ENCODE results near the gene STUM. TPM values are rescaled to one million over a fixed set of nuclear protein-coding genes. Genes with fewer than 3 reads are reported as not detected.

The STUM gene
- polyA plus RNA-seq, 1 donor (not counting 4 experiments of a cell fraction or from before 2014, with no cell fraction given), result 0.01 TPM

DNA sequence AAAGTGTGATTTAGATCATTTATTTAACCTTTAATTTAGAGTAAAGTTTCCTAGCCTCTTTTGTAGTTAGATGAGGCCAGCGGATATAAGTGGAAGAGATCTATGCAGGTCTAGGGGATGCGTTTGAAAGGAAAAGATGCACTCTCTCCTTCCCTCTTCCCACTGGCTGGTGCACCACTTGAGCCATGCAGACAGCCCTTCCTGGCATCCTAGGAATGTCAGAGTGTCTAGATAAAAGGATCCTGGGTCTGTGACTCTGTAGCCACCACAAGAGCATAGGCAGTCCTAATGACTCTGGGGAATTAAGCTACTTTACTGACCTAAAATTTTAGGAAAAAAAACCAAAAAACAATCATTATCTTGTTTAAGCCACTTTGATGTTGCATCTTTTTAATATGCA, 16.0 kb upstream of the STUM start:
- DNase-seq (ENCODE audit: low read depth, low spot score) (no peak), FAIRE-seq (no peak)
- Histone ChIP-seq H3K4me2 (ENCODE audit: control insufficient read depth, extremely low read depth, insufficient read depth, low read depth, low read length) (no peak overlapping the region), H3K9me3 (ENCODE audit: control insufficient read depth, low read depth, low read length) (no peaks in the 10 kb centered on the region), H3K4me1 (ENCODE audit: control insufficient read depth, extremely low read depth, insufficient read depth, low read length) (no peaks in the 10 kb centered on the region), H4K20me1 (ENCODE audit: control insufficient read depth, extremely low read depth, insufficient read depth, low read length) (no peaks in the 10 kb centered on the region), H3K36me3 (ENCODE audit: control insufficient read depth in 2 of 2, extremely low read depth in 1 of 2, insufficient read depth in 2 of 2, low read length in 2 of 2) (no peaks in the 10 kb centered on the region), H3K9ac (ENCODE audit: control insufficient read depth, extremely low read depth, insufficient read depth, low read length) (no peak overlapping the region), H3K79me2 (ENCODE audit: control insufficient read depth, insufficient read depth, low read length) (no peaks in the 10 kb centered on the region), H3K9me1 (ENCODE audit: control insufficient read depth, extremely low read depth, insufficient read depth, low read length) (no peaks in the 10 kb centered on the region), H3K27me3 (ENCODE audit: control insufficient read depth, extremely low read depth, insufficient read depth, low read length) (peaks cover 8% of the 10 kb centered on the region), H2AFZ (ENCODE audit: control insufficient read depth, low read length) (no peak overlapping the region), H3K27ac (ENCODE audit: control insufficient read depth, insufficient read depth, low read length) (no peak overlapping the region), H3K4me3 (ENCODE audit: control insufficient read depth in 2 of 3, extremely low read depth in 1 of 3, insufficient read depth in 2 of 3, low read depth in 1 of 3, low read length in 3 of 3) (no peak overlapping the region)
- no peak for TF ChIP-seq EZH2 (IDR thresholded peaks at IDR 0.05; ENCODE audit: low read length)
- TF ChIP-seq, protein P1, sequence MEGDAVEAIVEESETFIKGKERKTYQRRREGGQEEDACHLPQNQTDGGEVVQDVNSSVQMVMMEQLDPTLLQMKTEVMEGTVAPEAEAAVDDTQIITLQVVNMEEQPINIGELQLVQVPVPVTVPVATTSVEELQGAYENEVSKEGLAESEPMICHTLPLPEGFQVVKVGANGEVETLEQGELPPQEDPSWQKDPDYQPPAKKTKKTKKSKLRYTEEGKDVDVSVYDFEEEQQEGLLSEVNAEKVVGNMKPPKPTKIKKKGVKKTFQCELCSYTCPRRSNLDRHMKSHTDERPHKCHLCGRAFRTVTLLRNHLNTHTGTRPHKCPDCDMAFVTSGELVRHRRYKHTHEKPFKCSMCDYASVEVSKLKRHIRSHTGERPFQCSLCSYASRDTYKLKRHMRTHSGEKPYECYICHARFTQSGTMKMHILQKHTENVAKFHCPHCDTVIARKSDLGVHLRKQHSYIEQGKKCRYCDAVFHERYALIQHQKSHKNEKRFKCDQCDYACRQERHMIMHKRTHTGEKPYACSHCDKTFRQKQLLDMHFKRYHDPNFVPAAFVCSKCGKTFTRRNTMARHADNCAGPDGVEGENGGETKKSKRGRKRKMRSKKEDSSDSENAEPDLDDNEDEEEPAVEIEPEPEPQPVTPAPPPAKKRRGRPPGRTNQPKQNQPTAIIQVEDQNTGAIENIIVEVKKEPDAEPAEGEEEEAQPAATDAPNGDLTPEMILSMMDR (optimal IDR thresholded peaks at IDR 0.05 in 1 of 3, IDR thresholded peaks at IDR 0.05 in 1 of 3, conservative IDR thresholded peaks at IDR 0.05 in 1 of 3; ENCODE audit: extremely low read depth in 1 of 3, insufficient read depth in 2 of 3, low read length in 3 of 3), result no peak
- dilution Hi-C loops (cut with MboI; ENCODE audit: extremely low pct_ligation_motif_present, low sequenced_read_pairs), result no loop called here

DNA sequence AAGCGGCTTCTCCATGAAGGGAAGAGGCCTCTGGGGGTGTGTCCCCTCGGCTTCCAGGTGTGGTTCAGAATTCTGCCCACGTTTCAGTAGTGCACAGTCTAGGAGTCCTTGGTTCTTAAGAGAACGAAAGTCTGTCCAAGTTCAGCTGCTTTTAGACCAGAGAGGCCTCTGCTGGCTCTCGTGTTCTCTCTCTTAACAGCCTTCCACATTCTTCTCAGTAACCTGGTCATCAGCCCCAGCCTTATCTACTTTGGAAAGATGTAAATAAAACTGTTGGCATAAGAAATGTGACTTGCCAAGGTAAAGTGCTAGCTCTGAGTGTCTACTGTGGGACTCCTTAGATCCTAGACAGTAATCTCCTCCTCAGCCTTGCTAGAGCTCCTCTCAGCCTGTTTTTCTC, 15.3 kb upstream of the STUM start:
- FAIRE-seq (no peak), DNase-seq (ENCODE audit: low read depth, low spot score) (no peak)
- Histone ChIP-seq H3K9me3 (ENCODE audit: control insufficient read depth, low read depth, low read length) (no peaks in the 10 kb centered on the region), H3K79me2 (ENCODE audit: control insufficient read depth, insufficient read depth, low read length) (no peaks in the 10 kb centered on the region), H2AFZ (ENCODE audit: control insufficient read depth, low read length) (no peak overlapping the region), H3K4me2 (ENCODE audit: control insufficient read depth, extremely low read depth, insufficient read depth, low read depth, low read length) (no peak overlapping the region), H3K27me3 (ENCODE audit: control insufficient read depth, extremely low read depth, insufficient read depth, low read length) (peaks cover 8% of the 10 kb centered on the region), H3K9ac (ENCODE audit: control insufficient read depth, extremely low read depth, insufficient read depth, low read length) (no peak overlapping the region), H4K20me1 (ENCODE audit: control insufficient read depth, extremely low read depth, insufficient read depth, low read length) (no peaks in the 10 kb centered on the region), H3K36me3 (ENCODE audit: control insufficient read depth in 2 of 2, extremely low read depth in 1 of 2, insufficient read depth in 2 of 2, low read length in 2 of 2) (no peaks in the 10 kb centered on the region), H3K9me1 (ENCODE audit: control insufficient read depth, extremely low read depth, insufficient read depth, low read length) (no peaks in the 10 kb centered on the region), H3K4me1 (ENCODE audit: control insufficient read depth, extremely low read depth, insufficient read depth, low read length) (no peaks in the 10 kb centered on the region), H3K27ac (ENCODE audit: control insufficient read depth, insufficient read depth, low read length) (no peak overlapping the region), H3K4me3 (ENCODE audit: control insufficient read depth in 2 of 3, extremely low read depth in 1 of 3, insufficient read depth in 2 of 3, low read depth in 1 of 3, low read length in 3 of 3) (no peak overlapping the region)
- TF ChIP-seq, protein P1 (optimal IDR thresholded peaks at IDR 0.05 in 1 of 3, IDR thresholded peaks at IDR 0.05 in 1 of 3, conservative IDR thresholded peaks at IDR 0.05 in 1 of 3; ENCODE audit: extremely low read depth in 1 of 3, insufficient read depth in 2 of 3, low read length in 3 of 3), result no peak
- no peak for TF ChIP-seq EZH2 (IDR thresholded peaks at IDR 0.05; ENCODE audit: low read length)
- dilution Hi-C loops (cut with MboI; ENCODE audit: extremely low pct_ligation_motif_present, low sequenced_read_pairs), result no loop called here

Data from keratinocyte (primary cell).